HFF-Myc (cell line): ENCODE data around the gene AMER3.
A peak's percentile ranks its signal among the peaks of the same experiment; 100 is the strongest.
"Not testable (repeated sequence)": the region's sequence is repeated elsewhere in the genome, so short reads cannot be mapped to it uniquely, and the experiment has no call there.

Experiments
- DNase-seq: peaks from one replicate; pipeline ENCODE4 v3.0.0-alpha.2; 2011; ENCODE audit warnings: low read depth; ENCODE audit errors: extremely low read depth
- H3K4me3 ChIP-seq: replicated peaks from 2 replicates; pipeline ENCODE4 v1.5.1; 2011; ENCODE audit warnings: low read depth, mild to moderate bottlenecking, control low read depth, low read length
- TF ChIP-seq, protein P1 (sequence below): IDR thresholded peaks from 2 replicates; pipeline ENCODE4 v1.5.1; 2012; ENCODE audit warnings: mild to moderate bottlenecking, low read depth, low read length, control low read depth; ENCODE audit errors: missing control alignments

The AMER3 gene

DNA sequence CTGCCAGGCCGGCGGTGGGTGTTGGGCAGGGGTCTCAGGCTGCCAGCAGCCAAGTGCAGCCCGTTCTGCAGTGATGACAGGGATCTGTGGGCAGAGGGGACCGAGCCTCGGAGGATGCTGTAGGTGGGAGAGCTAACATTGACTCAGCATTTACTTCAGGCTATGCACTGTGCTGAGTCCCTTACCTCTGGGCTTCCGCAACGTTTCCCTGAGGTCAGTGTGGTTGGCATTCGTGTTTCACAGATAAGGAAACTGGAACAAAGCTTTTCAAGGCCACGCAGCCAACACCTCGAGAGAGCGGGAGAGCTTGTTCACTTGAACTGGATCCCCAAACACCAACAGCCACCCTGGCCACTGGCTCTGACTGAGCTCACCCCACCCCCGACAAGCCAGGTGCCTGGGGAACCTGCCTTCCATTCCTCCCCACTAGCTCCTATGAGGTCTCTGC is 27.3 kb upstream of the AMER3 start:
- no peak for DNase-seq
- TF ChIP-seq, protein P1, sequence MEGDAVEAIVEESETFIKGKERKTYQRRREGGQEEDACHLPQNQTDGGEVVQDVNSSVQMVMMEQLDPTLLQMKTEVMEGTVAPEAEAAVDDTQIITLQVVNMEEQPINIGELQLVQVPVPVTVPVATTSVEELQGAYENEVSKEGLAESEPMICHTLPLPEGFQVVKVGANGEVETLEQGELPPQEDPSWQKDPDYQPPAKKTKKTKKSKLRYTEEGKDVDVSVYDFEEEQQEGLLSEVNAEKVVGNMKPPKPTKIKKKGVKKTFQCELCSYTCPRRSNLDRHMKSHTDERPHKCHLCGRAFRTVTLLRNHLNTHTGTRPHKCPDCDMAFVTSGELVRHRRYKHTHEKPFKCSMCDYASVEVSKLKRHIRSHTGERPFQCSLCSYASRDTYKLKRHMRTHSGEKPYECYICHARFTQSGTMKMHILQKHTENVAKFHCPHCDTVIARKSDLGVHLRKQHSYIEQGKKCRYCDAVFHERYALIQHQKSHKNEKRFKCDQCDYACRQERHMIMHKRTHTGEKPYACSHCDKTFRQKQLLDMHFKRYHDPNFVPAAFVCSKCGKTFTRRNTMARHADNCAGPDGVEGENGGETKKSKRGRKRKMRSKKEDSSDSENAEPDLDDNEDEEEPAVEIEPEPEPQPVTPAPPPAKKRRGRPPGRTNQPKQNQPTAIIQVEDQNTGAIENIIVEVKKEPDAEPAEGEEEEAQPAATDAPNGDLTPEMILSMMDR: no peak
- peak overlapping the region; percentile 46; the same call in 1 of the 2 replicates for H3K4me3 ChIP-seq

DNA sequence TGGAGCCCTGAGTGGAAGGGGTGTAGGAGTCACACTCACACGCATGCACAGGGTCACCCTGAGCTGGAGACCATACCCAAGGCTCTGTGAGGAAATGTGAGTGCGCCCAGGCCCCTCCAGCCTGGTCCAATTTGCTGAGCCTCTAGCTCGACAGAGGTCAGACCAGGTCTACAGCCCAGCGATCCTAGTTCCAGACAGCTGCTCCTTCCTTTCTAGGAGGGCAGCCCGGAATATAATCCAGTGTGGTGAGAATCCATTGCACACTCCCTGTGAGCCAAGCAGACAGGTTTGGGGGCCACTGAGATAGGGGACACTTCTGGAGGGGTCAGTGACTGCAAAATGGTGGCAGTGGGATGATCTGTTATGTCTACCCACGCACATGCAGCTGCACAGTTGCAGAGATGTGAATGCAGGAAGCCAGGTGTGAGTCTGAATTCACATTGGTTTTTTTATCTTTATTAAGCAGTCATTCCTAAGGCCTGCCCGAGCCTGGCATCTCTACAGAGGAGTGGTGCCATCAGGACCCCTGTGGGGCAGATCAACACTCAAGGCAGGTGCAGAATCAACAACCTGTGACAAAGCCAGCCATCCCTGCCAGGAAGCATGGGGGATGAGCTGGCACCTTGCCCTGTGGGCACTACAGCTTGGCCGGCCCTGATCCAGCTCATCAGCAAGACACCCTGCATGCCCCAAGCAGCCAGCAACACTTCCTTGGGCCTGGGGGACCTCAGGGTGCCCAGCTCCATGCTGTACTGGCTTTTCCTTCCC is 26.6 kb upstream of the AMER3 start, which contains the start of gene GPR148:
Gene GPR148 (plus strand): TSS at position 522 of the 768 bp plus-strand sequence. CDS start 82 bp downstream, at position 604.
- TF ChIP-seq, protein P1: no peak
- H3K4me3 ChIP-seq: peak within 1 kb of the TSS; percentile 46; the same call in 1 of the 2 replicates
- DNase-seq: no peak

DNA sequence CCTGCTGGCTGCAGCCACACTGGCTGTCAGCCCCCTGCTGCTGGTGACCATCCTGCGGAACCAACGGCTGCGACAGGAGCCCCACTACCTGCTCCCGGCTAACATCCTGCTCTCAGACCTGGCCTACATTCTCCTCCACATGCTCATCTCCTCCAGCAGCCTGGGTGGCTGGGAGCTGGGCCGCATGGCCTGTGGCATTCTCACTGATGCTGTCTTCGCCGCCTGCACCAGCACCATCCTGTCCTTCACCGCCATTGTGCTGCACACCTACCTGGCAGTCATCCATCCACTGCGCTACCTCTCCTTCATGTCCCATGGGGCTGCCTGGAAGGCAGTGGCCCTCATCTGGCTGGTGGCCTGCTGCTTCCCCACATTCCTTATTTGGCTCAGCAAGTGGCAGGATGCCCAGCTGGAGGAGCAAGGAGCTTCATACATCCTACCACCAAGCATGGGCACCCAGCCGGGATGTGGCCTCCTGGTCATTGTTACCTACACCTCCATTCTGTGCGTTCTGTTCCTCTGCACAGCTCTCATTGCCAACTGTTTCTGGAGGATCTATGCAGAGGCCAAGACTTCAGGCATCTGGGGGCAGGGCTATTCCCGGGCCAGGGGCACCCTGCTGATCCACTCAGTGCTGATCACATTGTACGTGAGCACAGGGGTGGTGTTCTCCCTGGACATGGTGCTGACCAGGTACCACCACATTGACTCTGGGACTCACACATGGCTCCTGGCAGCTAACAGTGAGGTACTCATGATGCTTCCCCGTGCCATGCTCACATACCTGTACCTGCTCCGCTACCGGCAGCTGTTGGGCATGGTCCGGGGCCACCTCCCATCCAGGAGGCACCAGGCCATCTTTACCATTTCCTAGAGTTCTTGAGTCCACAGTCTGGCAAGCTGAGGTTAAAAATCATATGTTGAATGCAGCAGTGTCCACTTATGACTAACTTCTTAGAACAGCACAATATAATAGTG is 25.7 kb upstream of the AMER3 start:
- no peak for DNase-seq
- no peak overlapping the region for H3K4me3 ChIP-seq
- TF ChIP-seq, protein P1: no peak

DNA sequence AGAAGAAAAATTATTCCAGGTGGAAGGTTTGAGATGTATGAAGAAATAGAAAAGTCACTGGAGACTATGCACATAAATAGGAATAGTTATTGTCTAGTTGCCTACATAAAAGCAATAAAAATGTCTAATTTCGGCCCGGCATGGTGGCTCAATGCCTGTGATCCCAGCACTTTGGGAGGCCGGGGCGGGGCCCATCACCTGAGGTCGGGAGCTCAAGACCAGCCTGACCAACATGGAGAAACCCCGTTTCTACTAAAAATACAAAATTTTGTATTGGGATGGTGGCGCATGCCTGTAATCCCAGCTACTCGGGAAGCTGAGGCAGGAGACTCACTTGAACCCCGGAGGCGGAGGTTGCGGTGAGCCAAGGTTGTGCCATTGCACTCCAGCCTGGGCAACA is 23.1 kb upstream of the AMER3 start:
- H3K4me3 ChIP-seq, DNase-seq: not testable (repeated sequence)

DNA sequence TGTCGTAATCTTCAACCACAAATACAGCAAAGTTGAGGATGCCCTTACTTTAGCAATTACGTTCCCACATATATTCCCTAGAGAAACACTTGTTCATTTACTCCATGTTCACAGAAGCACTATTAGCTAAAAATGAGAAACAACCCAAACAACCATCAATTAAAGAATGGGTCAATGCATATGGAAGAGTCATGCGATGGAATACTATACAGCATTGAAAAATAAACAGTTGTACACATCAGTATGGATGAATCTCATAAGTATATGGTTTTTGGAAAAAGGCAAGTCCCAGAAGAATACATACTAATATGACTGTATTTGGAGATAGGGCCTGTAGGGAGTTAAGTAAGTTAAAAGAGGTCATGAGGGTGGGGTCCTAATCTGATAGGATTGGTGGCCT is 20.1 kb upstream of the AMER3 start:
- DNase-seq: no peak
- no peak overlapping the region for H3K4me3 ChIP-seq
- TF ChIP-seq, protein P1: no peak

DNA sequence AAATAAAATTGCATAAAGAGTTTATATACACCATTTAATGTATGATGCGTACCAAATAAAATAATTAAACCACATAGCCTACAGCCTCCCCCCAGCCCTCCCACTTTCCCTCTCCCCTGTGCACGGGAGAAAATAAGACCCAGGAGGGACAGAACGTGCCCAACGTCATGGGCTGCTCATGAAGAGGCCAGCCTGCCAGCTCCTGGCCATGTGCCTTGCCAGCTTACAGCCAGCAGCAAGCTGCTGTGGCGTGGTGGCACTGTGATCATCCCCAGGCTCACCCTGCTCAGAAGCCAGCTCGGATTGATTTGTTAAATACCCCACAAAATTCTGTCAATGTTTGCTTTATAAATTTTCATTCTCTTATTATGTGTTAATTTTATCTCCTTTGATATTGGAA is 18.9 kb upstream of the AMER3 start:
- TF ChIP-seq, protein P1: no peak
- no peak for DNase-seq

DNA sequence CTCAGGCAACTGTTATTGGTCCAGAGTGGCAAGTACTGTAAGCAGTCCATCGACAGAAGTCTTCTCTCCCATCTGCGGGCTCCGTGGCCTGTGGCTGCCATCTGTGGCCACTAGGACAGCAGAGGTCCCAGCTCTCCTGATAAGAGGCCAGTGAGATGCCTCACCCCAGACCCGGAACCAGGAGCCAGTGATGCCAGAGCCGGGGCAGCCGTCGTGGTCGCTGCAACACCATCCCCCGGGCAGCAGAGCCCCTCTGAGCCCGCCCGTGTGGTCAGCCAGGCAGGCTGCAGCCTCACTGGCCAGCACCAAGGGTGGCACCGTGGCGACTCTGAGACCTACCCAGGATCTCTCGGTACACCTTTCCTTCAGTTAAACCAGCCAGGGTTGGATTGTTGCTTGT is 17.7 kb upstream of the AMER3 start:
- DNase-seq: no peak
- TF ChIP-seq, protein P1: no peak
- H3K4me3 ChIP-seq: no peak overlapping the region

More for the DNA sequence above, 18.9 kb upstream of the AMER3 start:
- H3K4me3 ChIP-seq: no peak overlapping the region
